ENCODE results near the gene STYXL2.

STYXL2 gene

GRCh38 chr1:167056529-167057231 is 37.2 kb upstream of the STYXL2 start:
- Histone ChIP-seq H3K9me3 (ENCODE audit: severe bottlenecking) (no peaks in the 10 kb centered on the region), H3K36me3 (ENCODE audit: low read depth) (no peaks in the 10 kb centered on the region), H3K27ac (ENCODE audit: poor library complexity, severe bottlenecking) (no peak overlapping the region), H3K4me3 (ENCODE audit: severe bottlenecking) (no peak overlapping the region), H3K27me3 (ENCODE audit: insufficient read depth, poor library complexity, severe bottlenecking) (no peaks in the 10 kb centered on the region), H3K4me1 (ENCODE audit: insufficient read depth, poor library complexity, severe bottlenecking) (no peaks in the 10 kb centered on the region)
- DNase-seq (ENCODE audit: low spot score) = no peak
- peak; percentile 47 for ATAC-seq (ENCODE audit: low read depth)
- TF ChIP-seq CTCF (IDR thresholded peaks at IDR 0.05; ENCODE audit: poor library complexity, severe bottlenecking) = no peak

- DNase-seq (ENCODE audit: low spot score) (no peak), ATAC-seq (ENCODE audit: low read depth) (peak; percentile 75)
- peak; percentile 65 for TF ChIP-seq CTCF (IDR thresholded peaks at IDR 0.05; ENCODE audit: poor library complexity, severe bottlenecking)
- H3K27ac ChIP-seq (ENCODE audit: poor library complexity, severe bottlenecking) = no peak overlapping the region
- H3K9me3 ChIP-seq (ENCODE audit: severe bottlenecking) = no peaks in the 10 kb centered on the region
- no peaks in the 10 kb centered on the region for H3K4me1 ChIP-seq (ENCODE audit: insufficient read depth, poor library complexity, severe bottlenecking)
- no peaks in the 10 kb centered on the region for H3K36me3 ChIP-seq (ENCODE audit: low read depth)
- no peaks in the 10 kb centered on the region for H3K27me3 ChIP-seq (ENCODE audit: insufficient read depth, poor library complexity, severe bottlenecking)
- H3K4me3 ChIP-seq (ENCODE audit: severe bottlenecking) = no peak overlapping the region
These were observed 36.6 kb upstream of the STYXL2 start for GRCh38 chr1:167057241-167057688.

GRCh38 chr1:167059045-167059808 is 34.6 kb upstream of the STYXL2 start:
- no peak overlapping the region for H3K4me3 ChIP-seq (ENCODE audit: severe bottlenecking)
- DNase-seq (ENCODE audit: low spot score) = no peak

GRCh38 chr1:167059809-167060107 is 34.1 kb upstream of the STYXL2 start:
- no peak for ATAC-seq (ENCODE audit: low read depth)
- H3K36me3 ChIP-seq (ENCODE audit: low read depth) = no peaks in the 10 kb centered on the region

More at GRCh38 chr1:167059045-167059808, 34.6 kb upstream of the STYXL2 start:
- ATAC-seq (ENCODE audit: low read depth) = peak; percentile 43
- Histone ChIP-seq H3K27ac (ENCODE audit: poor library complexity, severe bottlenecking) (no peak overlapping the region), H3K36me3 (ENCODE audit: low read depth) (no peaks in the 10 kb centered on the region), H3K27me3 (ENCODE audit: insufficient read depth, poor library complexity, severe bottlenecking) (no peaks in the 10 kb centered on the region), H3K9me3 (ENCODE audit: severe bottlenecking) (no peaks in the 10 kb centered on the region), H3K4me1 (ENCODE audit: insufficient read depth, poor library complexity, severe bottlenecking) (no peaks in the 10 kb centered on the region)
- TF ChIP-seq CTCF (IDR thresholded peaks at IDR 0.05; ENCODE audit: poor library complexity, severe bottlenecking) = peak; percentile 91

More at GRCh38 chr1:167059809-167060107, 34.1 kb upstream of the STYXL2 start:
- DNase-seq (ENCODE audit: low spot score) = no peak
- no peak for TF ChIP-seq CTCF (IDR thresholded peaks at IDR 0.05; ENCODE audit: poor library complexity, severe bottlenecking)
- Histone ChIP-seq H3K4me1 (ENCODE audit: insufficient read depth, poor library complexity, severe bottlenecking) (no peaks in the 10 kb centered on the region), H3K27me3 (ENCODE audit: insufficient read depth, poor library complexity, severe bottlenecking) (no peaks in the 10 kb centered on the region), H3K27ac (ENCODE audit: poor library complexity, severe bottlenecking) (no peak overlapping the region), H3K4me3 (ENCODE audit: severe bottlenecking) (no peak overlapping the region), H3K9me3 (ENCODE audit: severe bottlenecking) (no peaks in the 10 kb centered on the region)
